Measurements from ENCODE around the gene ZNF772.

Gene ZNF772

GRCh38 chr19:57506163-57506562 lies 28.8 kb upstream of the ZNF772 start:
- TF ChIP-seq NFIC (IDR thresholded peaks at IDR 0.05) (0 out of 2 replicates have a peak, but pooled peaks have one; percentile 10), CREB1 (IDR thresholded peaks at IDR 0.05; ENCODE audit: low read depth) (no peak)

- TF ChIP-seq TCF12 (IDR thresholded peaks at IDR 0.05; ENCODE audit: low read depth), result peak; percentile 29; the same call in 1 of the 2 replicates
- peak; percentile 79 for TF ChIP-seq TAF1 (IDR thresholded peaks at IDR 0.05; ENCODE audit: low read depth)
- peak; percentile 80 for TF ChIP-seq CREB1 (IDR thresholded peaks at IDR 0.05; ENCODE audit: low read depth)
- TF ChIP-seq MAX (IDR thresholded peaks at IDR 0.05), result peak; percentile 73
Measured at GRCh38 chr19:57499680-57500395, 22.5 kb upstream of the ZNF772 start, which contains the start of gene ZNF773. ZNF773 (plus strand) TSS chr19:57499938; CDS start chr19:57500081, 143 bp downstream.

- TF ChIP-seq TAF1 (IDR thresholded peaks at IDR 0.05; ENCODE audit: low read depth) (peak; percentile 61; the same call in 1 of the 2 replicates), CREB1 (IDR thresholded peaks at IDR 0.05; ENCODE audit: low read depth) (peak; percentile 80), MAX (IDR thresholded peaks at IDR 0.05) (peak; percentile 29; the same call in 1 of the 2 replicates)
Measured at GRCh38 chr19:57487477-57488298, 10.3 kb upstream of the ZNF772 start, which contains the start of gene ZNF419. ZNF419 (plus strand) TSS chr19:57487750; CDS start chr19:57487951, 201 bp downstream.

- no peak for TF ChIP-seq RAD21 (IDR thresholded peaks at IDR 0.05; ENCODE audit: low read depth)
- TF ChIP-seq MAX (IDR thresholded peaks at IDR 0.05), result no peak
- no peak for TF ChIP-seq CREB1 (IDR thresholded peaks at IDR 0.05; ENCODE audit: low read depth)
- TF ChIP-seq TAF1 (IDR thresholded peaks at IDR 0.05; ENCODE audit: low read depth), result no peak
- no peak for TF ChIP-seq YY1 (IDR thresholded peaks at IDR 0.05; ENCODE audit: low read depth)
- TF ChIP-seq ZBTB7A (IDR thresholded peaks at IDR 0.05; ENCODE audit: low read depth), result no peak
Measured at GRCh38 chr19:57473646-57474045, 3.7 kb downstream of the ZNF772 start.

- TF ChIP-seq RAD21 (IDR thresholded peaks at IDR 0.05; ENCODE audit: low read depth), result no peak
- no peak for TF ChIP-seq EP300 (IDR thresholded peaks at IDR 0.05; ENCODE audit: borderline replicate concordance)
- no peak for TF ChIP-seq REST (IDR thresholded peaks at IDR 0.05; ENCODE audit: low read depth)
- TF ChIP-seq YY1 (IDR thresholded peaks at IDR 0.05; ENCODE audit: low read depth), result no peak
- no peak for TF ChIP-seq MAX (IDR thresholded peaks at IDR 0.05)
- no peak for TF ChIP-seq EGR1 (IDR thresholded peaks at IDR 0.05)
Measured at GRCh38 chr19:57466489-57466888, 10.9 kb downstream of the ZNF772 start.

- TF ChIP-seq YY1 (IDR thresholded peaks at IDR 0.05; ENCODE audit: low read depth) (no peak), TCF12 (IDR thresholded peaks at IDR 0.05; ENCODE audit: low read depth) (no peak), RAD21 (IDR thresholded peaks at IDR 0.05; ENCODE audit: low read depth) (peak; percentile 70), ZBTB7A (IDR thresholded peaks at IDR 0.05; ENCODE audit: low read depth) (no peak), CEBPB (IDR thresholded peaks at IDR 0.05) (no peak), MAX (IDR thresholded peaks at IDR 0.05) (no peak), FOXM1 (IDR thresholded peaks at IDR 0.05; ENCODE audit: borderline replicate concordance, low read depth) (no peak), USF1 (IDR thresholded peaks at IDR 0.05) (no peak), TAF1 (IDR thresholded peaks at IDR 0.05; ENCODE audit: low read depth) (no peak)
Measured at GRCh38 chr19:57465680-57466381, 11.5 kb downstream of the ZNF772 start.

- TF ChIP-seq CEBPB (IDR thresholded peaks at IDR 0.05) (peak; percentile 52; the same call in 1 of the 2 replicates), RAD21 (IDR thresholded peaks at IDR 0.05; ENCODE audit: low read depth) (no peak)
Measured at GRCh38 chr19:57452307-57452706, 25.1 kb downstream of the ZNF772 start.

All from Ishikawa (cell line).